GM18907 (cell line): Measurements from ENCODE around the gene ADGRG3.
"Not testable (repeated sequence)": the region's sequence is repeated elsewhere in the genome, so short reads cannot be mapped to it uniquely, and the experiment has no call there.

Experiments used
- ATAC-seq: cut with Tn5 transposase; IDR thresholded peaks from one replicate; pipeline ENCODE4 v1.9.1; 2021; ENCODE audit warnings: mild to moderate bottlenecking, moderate library complexity; ENCODE audit not compliant: unreplicated experiment

The ADGRG3 gene

GRCh38 chr16:57712569-57712968, 44.5 kb downstream of the ADGRG3 start:
- ATAC-seq: not testable (repeated sequence)

- ATAC-seq: no peak
These were observed 45.5 kb downstream of the ADGRG3 start for GRCh38 chr16:57713596-57713995.

GRCh38 chr16:57714047-57714446, 45.9 kb downstream of the ADGRG3 start:
- no peak for ATAC-seq

- no peak for ATAC-seq
These were observed 52.1 kb downstream of the ADGRG3 start for GRCh38 chr16:57720142-57720575.

GRCh38 chr16:57721356-57722209, 53.5 kb downstream of the ADGRG3 start:
- ATAC-seq: no peak

GRCh38 chr16:57722210-57722499, 54.0 kb downstream of the ADGRG3 start:
- no peak for ATAC-seq

GRCh38 chr16:57722651-57723050, 54.5 kb downstream of the ADGRG3 start:
- ATAC-seq: no peak

GRCh38 chr16:57723170-57723569, 55.1 kb downstream of the ADGRG3 start:
- no peak for ATAC-seq

GRCh38 chr16:57724531-57724930, 56.4 kb downstream of the ADGRG3 start:
- no peak for ATAC-seq

GRCh38 chr16:57725151-57725550, 57.0 kb downstream of the ADGRG3 start:
- ATAC-seq: no peak

GRCh38 chr16:57725554-57725953, 57.4 kb downstream of the ADGRG3 start:
- no peak for ATAC-seq

GRCh38 chr16:57725976-57726375, 57.9 kb downstream of the ADGRG3 start:
- no peak for ATAC-seq

- no peak for ATAC-seq
These were observed 58.4 kb downstream of the ADGRG3 start for GRCh38 chr16:57726433-57726947.

GRCh38 chr16:57727610-57728009, 59.5 kb downstream of the ADGRG3 start:
- no peak for ATAC-seq

- no peak for ATAC-seq
These were observed 60.5 kb downstream of the ADGRG3 start for GRCh38 chr16:57728336-57729181.

- no peak for ATAC-seq
These were observed 61.0 kb downstream of the ADGRG3 start for GRCh38 chr16:57729182-57729484.

GRCh38 chr16:57729852-57730251, 61.7 kb downstream of the ADGRG3 start:
- not testable (repeated sequence) for ATAC-seq

- ATAC-seq: no peak
These were observed 62.9 kb downstream of the ADGRG3 start for GRCh38 chr16:57730771-57731730.

GRCh38 chr16:57732037-57732436, 63.9 kb downstream of the ADGRG3 start:
- ATAC-seq: no peak

- no peak for ATAC-seq
These were observed 64.6 kb downstream of the ADGRG3 start for GRCh38 chr16:57732714-57733113.
